HPDE6-E6E7 (cell line): ENCODE measurements around the gene POLE4.
A peak's percentile ranks its signal among the peaks of the same experiment; 100 is the strongest.

Source experiments
- DNase-seq: peaks from one replicate; pipeline ENCODE4 v3.0.0; 2011; ENCODE audit warnings: missing footprints; ENCODE audit errors: extremely low spot score

Gene POLE4

GRCh38 chr2:74939919-74940812 is 18.3 kb upstream of the POLE4 start:
- DNase-seq: no peak

GRCh38 chr2:74941284-74941683 is 17.2 kb upstream of the POLE4 start:
- DNase-seq: no peak

- DNase-seq: no peak
Observed at GRCh38 chr2:74942263-74942662, 16.2 kb upstream of the POLE4 start.

- no peak for DNase-seq
Observed at GRCh38 chr2:74944987-74945787, 13.3 kb upstream of the POLE4 start.

- DNase-seq: no peak
Observed at GRCh38 chr2:74945788-74946331, 12.6 kb upstream of the POLE4 start.

GRCh38 chr2:74947703-74948102 is 10.7 kb upstream of the POLE4 start:
- DNase-seq: no peak

GRCh38 chr2:74948779-74949178 is 9.7 kb upstream of the POLE4 start:
- no peak for DNase-seq

GRCh38 chr2:74951211-74951754 is 7.2 kb upstream of the POLE4 start:
- no peak for DNase-seq

- no peak for DNase-seq
Observed at GRCh38 chr2:74952575-74952974, 5.9 kb upstream of the POLE4 start.

- DNase-seq: no peak
Observed at GRCh38 chr2:74953796-74954499, 4.5 kb upstream of the POLE4 start.

GRCh38 chr2:74954500-74954874 is 4.0 kb upstream of the POLE4 start:
- no peak for DNase-seq

- DNase-seq: no peak
Observed at GRCh38 chr2:74957886-74958273, 563 bp upstream of the POLE4 start.

- DNase-seq: no peak
Observed at GRCh38 chr2:74959106-74959751, 786 bp downstream of the POLE4 start.

GRCh38 chr2:74966887-74967286 is 8.4 kb downstream of the POLE4 start:
- DNase-seq: no peak

GRCh38 chr2:74975016-74975415 is 16.6 kb downstream of the POLE4 start:
- no peak for DNase-seq

GRCh38 chr2:74979844-74980243 is 21.4 kb downstream of the POLE4 start:
- DNase-seq: no peak

- peak; percentile 33 for DNase-seq
Observed at GRCh38 chr2:74982577-74982976, 24.1 kb downstream of the POLE4 start.

- no peak for DNase-seq
Observed at GRCh38 chr2:74983631-74984392, 25.4 kb downstream of the POLE4 start.

- DNase-seq: no peak
Observed at GRCh38 chr2:74984947-74985637, 26.6 kb downstream of the POLE4 start.
